ENCODE results near the gene MAGI1.
A peak's percentile ranks its signal among the peaks of the same experiment; 100 is the strongest.

Gene MAGI1

DNA sequence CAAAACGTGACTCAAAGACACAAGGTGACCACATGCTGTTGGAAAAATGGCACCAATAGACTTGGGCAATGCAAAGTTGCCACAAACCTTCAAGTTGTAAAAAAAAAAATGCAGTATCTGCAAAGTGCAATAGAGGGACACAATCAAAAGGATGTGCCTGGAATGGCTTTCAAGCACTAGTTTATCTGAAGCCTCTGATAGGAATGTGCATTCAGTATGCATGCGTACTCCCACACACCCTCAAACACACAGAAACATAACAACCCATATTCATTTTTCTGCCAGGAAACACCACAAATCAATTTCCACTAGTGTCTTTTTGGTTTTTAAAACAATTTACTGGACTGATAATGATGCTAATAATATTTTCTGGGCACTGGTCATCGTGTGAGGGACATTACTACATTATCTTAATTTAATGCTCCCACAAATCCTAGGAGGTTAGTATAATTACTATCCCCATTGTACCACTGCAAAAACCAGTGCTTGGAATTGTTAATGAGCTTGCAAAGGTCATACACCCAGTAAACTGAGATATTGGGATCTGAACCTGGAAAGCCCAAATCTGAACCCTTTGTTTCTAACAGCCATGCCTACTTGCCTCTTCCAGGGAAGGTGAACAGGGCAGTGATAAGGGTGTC lies 298.7 kb downstream of the MAGI1 start:
- Histone ChIP-seq H3K27me3 (no peaks in the 10 kb centered on the region), H3K9me3 (no peaks in the 10 kb centered on the region), H3K27ac (no peak overlapping the region), H3K4me1 (no peaks in the 10 kb centered on the region), H3K4me3 (no peak overlapping the region), H3K36me3 (no peaks in the 10 kb centered on the region)
- TF ChIP-seq, protein P1, sequence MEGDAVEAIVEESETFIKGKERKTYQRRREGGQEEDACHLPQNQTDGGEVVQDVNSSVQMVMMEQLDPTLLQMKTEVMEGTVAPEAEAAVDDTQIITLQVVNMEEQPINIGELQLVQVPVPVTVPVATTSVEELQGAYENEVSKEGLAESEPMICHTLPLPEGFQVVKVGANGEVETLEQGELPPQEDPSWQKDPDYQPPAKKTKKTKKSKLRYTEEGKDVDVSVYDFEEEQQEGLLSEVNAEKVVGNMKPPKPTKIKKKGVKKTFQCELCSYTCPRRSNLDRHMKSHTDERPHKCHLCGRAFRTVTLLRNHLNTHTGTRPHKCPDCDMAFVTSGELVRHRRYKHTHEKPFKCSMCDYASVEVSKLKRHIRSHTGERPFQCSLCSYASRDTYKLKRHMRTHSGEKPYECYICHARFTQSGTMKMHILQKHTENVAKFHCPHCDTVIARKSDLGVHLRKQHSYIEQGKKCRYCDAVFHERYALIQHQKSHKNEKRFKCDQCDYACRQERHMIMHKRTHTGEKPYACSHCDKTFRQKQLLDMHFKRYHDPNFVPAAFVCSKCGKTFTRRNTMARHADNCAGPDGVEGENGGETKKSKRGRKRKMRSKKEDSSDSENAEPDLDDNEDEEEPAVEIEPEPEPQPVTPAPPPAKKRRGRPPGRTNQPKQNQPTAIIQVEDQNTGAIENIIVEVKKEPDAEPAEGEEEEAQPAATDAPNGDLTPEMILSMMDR (IDR thresholded peaks at IDR 0.05), result no peak
- intact Hi-C loops (cut with DNase I; ENCODE audit: low total_unique reads), result no loop called here
- no peak for DNase-seq

DNA sequence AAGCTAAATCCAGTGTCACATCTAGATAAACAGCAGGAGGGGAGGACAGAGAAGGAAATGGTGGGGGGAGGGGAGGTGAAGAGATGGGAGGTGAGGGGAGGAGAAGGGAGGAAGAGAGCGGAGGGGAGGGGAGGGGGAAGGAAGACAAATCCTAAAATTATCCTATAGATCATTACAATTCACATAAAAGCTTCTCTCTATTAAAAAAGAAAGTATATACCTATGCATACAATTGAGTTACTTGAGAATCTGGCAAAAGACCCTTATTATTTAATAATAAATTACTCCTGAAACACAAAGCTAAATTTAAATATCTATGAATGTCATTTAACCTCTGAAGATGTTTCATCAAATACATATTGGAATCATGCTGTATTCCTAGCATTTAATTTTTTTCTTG lies 303.9 kb downstream of the MAGI1 start:
- H3K9me3 ChIP-seq, result no peaks in the 10 kb centered on the region
- TF ChIP-seq, protein P1 (IDR thresholded peaks at IDR 0.05), result no peak
- no peaks in the 10 kb centered on the region for H3K27me3 ChIP-seq
- H3K36me3 ChIP-seq, result no peaks in the 10 kb centered on the region
- H3K4me1 ChIP-seq, result peaks cover 0 to 16% (median 6%) of the 10 kb centered on the region in 4 donors
- DNase-seq, result no peak
- intact Hi-C loops (cut with DNase I; ENCODE audit: low total_unique reads), result loop anchor here (5.0 kb wide), 1 partner anchor 292 kb away; no protein-coding TSS in a partner anchor
- H3K27ac ChIP-seq, result no peak overlapping the region
- no peak overlapping the region for H3K4me3 ChIP-seq

DNA sequence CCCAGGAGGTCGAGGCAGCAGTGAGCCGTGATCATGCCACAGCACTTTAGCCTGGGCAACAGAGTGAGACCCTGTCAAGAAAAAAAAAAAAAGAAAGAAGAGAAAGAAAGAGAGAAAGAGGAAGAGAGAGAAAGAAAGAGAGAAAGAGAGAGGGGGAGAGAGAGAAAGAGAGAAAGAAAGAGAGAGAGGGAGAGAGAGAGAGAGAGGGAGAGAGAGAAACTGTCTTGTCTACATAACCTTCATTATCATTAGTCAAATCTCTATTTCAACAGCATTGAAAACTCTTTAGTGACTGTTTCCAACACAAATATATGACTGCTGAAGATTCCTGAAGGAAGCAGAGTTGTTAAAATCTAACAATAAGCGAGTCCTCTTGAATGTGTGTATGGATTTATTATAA lies 304.3 kb downstream of the MAGI1 start:
- no peaks in the 10 kb centered on the region for H3K9me3 ChIP-seq
- no peaks in the 10 kb centered on the region for H3K36me3 ChIP-seq
- DNase-seq, result no peak
- no peak overlapping the region for H3K4me3 ChIP-seq
- peaks cover 0 to 20% (median 10%) of the 10 kb centered on the region in 4 donors for H3K4me1 ChIP-seq
- intact Hi-C loops (cut with DNase I; ENCODE audit: low total_unique reads), result loop anchor here (5.0 kb wide), 1 partner anchor 292 kb away; no protein-coding TSS in a partner anchor
- no peak overlapping the region for H3K27ac ChIP-seq
- no peaks in the 10 kb centered on the region for H3K27me3 ChIP-seq
- TF ChIP-seq, protein P1 (IDR thresholded peaks at IDR 0.05), result no peak

DNA sequence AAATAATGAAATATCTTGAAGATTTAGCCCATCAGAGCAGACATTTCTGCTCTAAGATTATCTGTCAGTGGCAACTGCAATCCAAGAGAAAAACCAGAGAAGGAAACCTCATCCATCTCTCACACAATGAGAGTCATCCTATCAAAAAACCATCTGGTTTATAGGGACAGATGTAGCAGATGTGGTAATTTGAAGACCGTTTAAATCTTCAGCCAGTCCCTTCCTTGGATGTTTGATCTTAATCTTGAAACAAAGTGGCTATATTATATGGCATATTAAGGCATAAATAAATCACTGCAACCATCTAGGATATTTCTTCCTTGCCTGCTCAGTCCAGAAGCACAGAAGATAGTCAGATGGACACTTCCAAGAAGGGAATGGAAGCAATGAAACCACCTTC lies 305.3 kb downstream of the MAGI1 start:
- no peak for DNase-seq
- intact Hi-C loops (cut with DNase I; ENCODE audit: low total_unique reads), result loop anchor here (5.0 kb wide), 1 partner anchor 291 kb away; no protein-coding TSS in a partner anchor
- Histone ChIP-seq H3K4me1 (peaks cover 0 to 25% (median 15%) of the 10 kb centered on the region in 4 donors), H3K9me3 (no peaks in the 10 kb centered on the region), H3K27ac (no peak overlapping the region), H3K27me3 (no peaks in the 10 kb centered on the region), H3K36me3 (no peaks in the 10 kb centered on the region), H3K4me3 (no peak overlapping the region)
- TF ChIP-seq, protein P1 (IDR thresholded peaks at IDR 0.05), result no peak

DNA sequence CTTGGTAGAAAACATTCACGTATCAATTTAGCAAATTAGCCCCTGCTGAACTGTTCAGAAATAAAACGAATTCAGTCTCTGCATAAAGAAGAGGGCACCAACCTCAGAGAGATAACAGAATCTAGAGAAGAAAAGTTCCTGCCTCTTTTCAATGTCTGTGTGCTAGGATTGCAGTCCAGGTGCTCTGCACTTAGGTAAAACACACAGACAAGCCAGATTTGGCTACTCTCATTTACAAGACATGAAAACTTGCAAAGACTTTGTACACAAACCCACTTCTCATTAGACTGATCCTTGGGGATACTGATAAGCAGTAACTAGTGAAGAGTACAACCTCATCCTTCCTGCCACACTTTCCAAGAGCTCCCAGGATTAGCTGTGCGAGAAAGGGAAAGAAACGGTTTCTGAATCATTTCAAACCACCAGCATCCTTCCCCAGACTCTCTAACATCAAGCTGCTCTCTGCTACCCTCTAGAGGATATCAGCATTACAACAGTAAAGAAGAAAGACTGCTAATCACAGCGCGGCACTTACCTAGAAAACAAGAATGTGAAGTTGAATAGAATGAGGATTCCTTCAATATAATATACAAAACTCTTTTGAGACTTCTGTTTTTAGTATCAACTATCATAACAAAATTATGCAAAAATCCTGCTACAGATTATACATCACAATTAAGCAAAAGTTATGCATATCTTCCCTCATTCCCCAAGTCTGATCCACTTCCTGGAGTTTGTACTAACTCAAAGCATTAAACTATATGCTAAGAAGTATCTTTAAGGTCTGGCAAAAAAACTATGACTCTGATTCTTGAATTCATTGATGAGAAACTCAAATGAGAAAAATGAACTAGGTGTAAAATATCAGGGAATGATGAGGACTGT lies 306.4 kb downstream of the MAGI1 start:
- H3K4me3 ChIP-seq, result no peak overlapping the region
- H3K27ac ChIP-seq, result no peak overlapping the region

More for the DNA sequence above, 306.4 kb downstream of the MAGI1 start:
- intact Hi-C loops (cut with DNase I; ENCODE audit: low total_unique reads), result loop anchor here (5.0 kb wide), 1 partner anchor 290 kb away; no protein-coding TSS in a partner anchor
- Histone ChIP-seq H3K36me3 (no peaks in the 10 kb centered on the region), H3K9me3 (no peaks in the 10 kb centered on the region), H3K4me1 (peaks cover 0 to 25% (median 15%) of the 10 kb centered on the region in 4 donors), H3K27me3 (no peaks in the 10 kb centered on the region)
- DNase-seq, result no peak
- TF ChIP-seq, protein P1 (IDR thresholded peaks at IDR 0.05), result peak; percentile 75

All from tibial artery (tissue), 4 donors.